Smooth muscle cell (in vitro differentiated cells): ENCODE results near the gene MAPK8IP3. TPM values are rescaled to one million over a fixed set of nuclear protein-coding genes. Genes with fewer than 3 reads are reported as not detected.
A peak's percentile ranks its signal among the peaks of the same experiment; 100 is the strongest.

Experiments
- DNase-seq: peaks from one replicate; lab custom pipeline; 2025; ENCODE audit not compliant: unreplicated experiment; lab: John Stamatoyannopoulos, UW
- H2AFZ ChIP-seq: fragments of 200-600 bp; sonication (generic); 2 replicates; pipeline ENCODE4 v1.6.0; 2016; ENCODE audit warnings: antibody characterized with exemption, low read depth, mild to moderate bottlenecking
- H3F3A ChIP-seq: fragments of 200-600 bp; sonication (generic); 2 replicates; pipeline ENCODE4 v1.6.0; 2017; ENCODE audit warnings: antibody characterized with exemption, low read depth
- H3K27ac ChIP-seq: fragments of 200-600 bp; sonication (generic); 2 replicates; pipeline ENCODE4 v1.5.1; 2016; ENCODE audit warnings: low read depth, mild to moderate bottlenecking
- H3K27me3 ChIP-seq: fragments of 200-600 bp; sonication (generic); 2 replicates; pipeline ENCODE4 v1.6.1; 2016; ENCODE audit warnings: low read depth, mild to moderate bottlenecking
- H3K36me3 ChIP-seq: fragments of 200-600 bp; sonication (generic); 2 replicates; pipeline ENCODE4 v1.5.1; 2016; ENCODE audit warnings: low read depth
- H3K4me1 ChIP-seq: fragments of 200-600 bp; sonication (generic); 2 replicates; pipeline ENCODE4 v1.5.1; 2016; ENCODE audit warnings: low read depth
- H3K4me2 ChIP-seq: fragments of 200-600 bp; sonication (generic); 2 replicates; pipeline ENCODE4 v1.6.0; 2016; ENCODE audit warnings: mild to moderate bottlenecking
- H3K4me3 ChIP-seq: fragments of 200-600 bp; sonication (generic); 2 replicates; pipeline ENCODE4 v1.5.1; 2016; ENCODE audit warnings: mild to moderate bottlenecking
- H3K79me2 ChIP-seq: fragments of 200-600 bp; sonication (generic); 2 replicates; pipeline ENCODE4 v1.6.0; 2016; ENCODE audit warnings: low read depth, mild to moderate bottlenecking
- H3K9ac ChIP-seq: fragments of 200-600 bp; sonication (generic); 2 replicates; pipeline ENCODE4 v1.6.0; 2016; ENCODE audit warnings: low read depth
- H3K9me3 ChIP-seq: fragments of 200-600 bp; sonication (generic); replicated peaks from 2 replicates; pipeline ENCODE4 v1.5.1; 2016; ENCODE audit warnings: low read depth
- H4K20me1 ChIP-seq: fragments of 200-600 bp; sonication (generic); 2 replicates; pipeline ENCODE4 v1.6.0; 2016; ENCODE audit warnings: low read depth
- WGBS: methylation state at CpG from one replicate; pipeline ENCODE4 v1.1.7; 2016; ENCODE audit warnings: low lambda C conversion rate; 5-methylcytosine and 5-hydroxymethylcytosine counted together
- polyA plus RNA-seq: library from polyadenylated mRNA; unstranded; fragments of >200 nt; fragmentation: Nextera tagmentation; extraction: Ambion mirVana; gene quantifications from 2 replicates; pipeline ENCODE4 v1.2.1, GENCODE V29; 2016
- total RNA-seq: library from RNA; depleted of rRNA; stranded (reverse); fragments of >200 nt; gene quantifications from 2 replicates; pipeline ENCODE4 v1.2.3, GENCODE V29; 2014
- TF ChIP-seq, protein P1 (sequence below): fragments of 200-600 bp; sonication (generic); IDR thresholded peaks from 2 replicates; pipeline ENCODE4 v1.5.1; 2017; ENCODE audit warnings: borderline replicate concordance, mild to moderate bottlenecking, antibody characterized with exemption; ENCODE audit not compliant: insufficient read depth, poor library complexity, severe bottlenecking

MAPK8IP3 gene
- total and polyA plus RNA-seq, 2 experiments from 2014 or later: 43.6 to 47.8 TPM

DNA sequence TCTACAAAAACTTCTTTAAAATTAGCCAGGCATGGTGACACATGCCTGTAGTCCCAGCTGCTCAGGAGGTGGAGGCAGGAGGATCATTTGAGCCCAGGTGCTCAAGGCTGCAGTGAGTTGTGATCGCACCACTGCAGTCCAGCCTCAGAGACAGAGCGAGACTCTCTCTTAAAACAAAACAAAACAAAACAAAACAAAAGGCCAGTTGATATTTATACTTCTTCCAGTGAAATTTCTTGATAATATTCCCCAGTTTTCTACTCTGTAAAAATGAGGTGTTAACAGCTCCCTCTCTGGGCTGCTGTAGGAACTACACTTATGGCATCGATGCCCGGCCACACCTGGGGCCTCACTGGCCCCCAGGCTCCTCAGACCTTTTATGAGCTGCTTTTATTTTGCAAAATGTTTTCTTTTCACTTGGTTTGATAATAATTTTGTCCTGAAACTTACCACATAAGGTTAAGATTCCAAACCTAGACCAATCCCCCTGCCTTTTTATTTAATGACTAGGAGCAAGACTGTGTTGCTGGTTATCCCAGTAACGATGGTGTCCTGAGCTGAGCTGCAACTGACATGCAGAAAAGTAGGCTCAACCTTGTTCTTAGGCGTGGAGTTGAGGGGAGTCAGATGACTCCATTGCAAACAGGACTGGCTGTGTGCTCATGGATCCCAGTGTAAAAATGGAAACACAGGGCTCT is 17.6 kb downstream of the MAPK8IP3 start:
- peak overlapping the region; percentile 89 for H3K27ac ChIP-seq
- TF ChIP-seq, protein P1, sequence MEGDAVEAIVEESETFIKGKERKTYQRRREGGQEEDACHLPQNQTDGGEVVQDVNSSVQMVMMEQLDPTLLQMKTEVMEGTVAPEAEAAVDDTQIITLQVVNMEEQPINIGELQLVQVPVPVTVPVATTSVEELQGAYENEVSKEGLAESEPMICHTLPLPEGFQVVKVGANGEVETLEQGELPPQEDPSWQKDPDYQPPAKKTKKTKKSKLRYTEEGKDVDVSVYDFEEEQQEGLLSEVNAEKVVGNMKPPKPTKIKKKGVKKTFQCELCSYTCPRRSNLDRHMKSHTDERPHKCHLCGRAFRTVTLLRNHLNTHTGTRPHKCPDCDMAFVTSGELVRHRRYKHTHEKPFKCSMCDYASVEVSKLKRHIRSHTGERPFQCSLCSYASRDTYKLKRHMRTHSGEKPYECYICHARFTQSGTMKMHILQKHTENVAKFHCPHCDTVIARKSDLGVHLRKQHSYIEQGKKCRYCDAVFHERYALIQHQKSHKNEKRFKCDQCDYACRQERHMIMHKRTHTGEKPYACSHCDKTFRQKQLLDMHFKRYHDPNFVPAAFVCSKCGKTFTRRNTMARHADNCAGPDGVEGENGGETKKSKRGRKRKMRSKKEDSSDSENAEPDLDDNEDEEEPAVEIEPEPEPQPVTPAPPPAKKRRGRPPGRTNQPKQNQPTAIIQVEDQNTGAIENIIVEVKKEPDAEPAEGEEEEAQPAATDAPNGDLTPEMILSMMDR: peak; percentile 85
- WGBS: 68% methylated on average over 6 of the region's 6 CpGs

DNA sequence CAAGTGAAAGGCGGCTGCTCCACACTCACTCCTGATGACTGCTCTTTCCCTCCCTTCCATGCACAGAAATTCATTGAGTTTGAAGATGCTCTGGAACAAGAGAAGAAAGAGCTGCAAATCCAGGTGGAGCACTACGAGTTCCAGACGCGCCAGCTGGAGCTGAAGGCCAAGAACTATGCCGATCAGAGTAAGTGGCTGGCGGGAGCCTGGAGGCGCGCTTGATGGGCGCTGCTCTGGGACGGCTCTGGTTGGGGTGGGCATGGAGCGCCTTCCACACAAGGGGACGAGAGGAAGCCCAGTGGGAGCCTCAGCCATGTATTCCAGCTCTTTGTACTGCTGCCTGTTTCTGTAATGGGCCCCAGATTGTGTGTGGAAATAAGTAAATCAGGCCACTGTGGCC is 18.5 kb downstream of the MAPK8IP3 start:
- H3K4me1 ChIP-seq: no peaks in the 10 kb centered on the region
- H3K27ac ChIP-seq: no peak overlapping the region
- H3K79me2 ChIP-seq: peaks cover 61% of the 10 kb centered on the region
- peaks cover 73% of the 10 kb centered on the region for H4K20me1 ChIP-seq
- TF ChIP-seq, protein P1: no peak
- no peaks in the 10 kb centered on the region for H3K9me3 ChIP-seq
- H3K36me3 ChIP-seq: no peaks in the 10 kb centered on the region
- H3K9ac ChIP-seq: no peak overlapping the region
- no peaks in the 10 kb centered on the region for H3K27me3 ChIP-seq
- H2AFZ ChIP-seq: no peak overlapping the region
- H3K4me3 ChIP-seq: no peak overlapping the region
- DNase-seq: no peak
- 98% methylated on average over 12 of the region's 12 CpGs for WGBS
- H3F3A ChIP-seq: no peaks in the 10 kb centered on the region
- H3K4me2 ChIP-seq: no peak overlapping the region

More for the DNA sequence above, 17.6 kb downstream of the MAPK8IP3 start:
- no peak overlapping the region for H3K9ac ChIP-seq
- H3K36me3 ChIP-seq: no peaks in the 10 kb centered on the region
- peaks cover 78% of the 10 kb centered on the region for H4K20me1 ChIP-seq
- H3K27me3 ChIP-seq: no peaks in the 10 kb centered on the region
- no peaks in the 10 kb centered on the region for H3K4me1 ChIP-seq
- no peak overlapping the region for H2AFZ ChIP-seq
- no peaks in the 10 kb centered on the region for H3F3A ChIP-seq
- no peak for DNase-seq
- no peaks in the 10 kb centered on the region for H3K9me3 ChIP-seq
- H3K4me2 ChIP-seq: no peak overlapping the region
- H3K79me2 ChIP-seq: peaks cover 70% of the 10 kb centered on the region
- no peak overlapping the region for H3K4me3 ChIP-seq

DNA sequence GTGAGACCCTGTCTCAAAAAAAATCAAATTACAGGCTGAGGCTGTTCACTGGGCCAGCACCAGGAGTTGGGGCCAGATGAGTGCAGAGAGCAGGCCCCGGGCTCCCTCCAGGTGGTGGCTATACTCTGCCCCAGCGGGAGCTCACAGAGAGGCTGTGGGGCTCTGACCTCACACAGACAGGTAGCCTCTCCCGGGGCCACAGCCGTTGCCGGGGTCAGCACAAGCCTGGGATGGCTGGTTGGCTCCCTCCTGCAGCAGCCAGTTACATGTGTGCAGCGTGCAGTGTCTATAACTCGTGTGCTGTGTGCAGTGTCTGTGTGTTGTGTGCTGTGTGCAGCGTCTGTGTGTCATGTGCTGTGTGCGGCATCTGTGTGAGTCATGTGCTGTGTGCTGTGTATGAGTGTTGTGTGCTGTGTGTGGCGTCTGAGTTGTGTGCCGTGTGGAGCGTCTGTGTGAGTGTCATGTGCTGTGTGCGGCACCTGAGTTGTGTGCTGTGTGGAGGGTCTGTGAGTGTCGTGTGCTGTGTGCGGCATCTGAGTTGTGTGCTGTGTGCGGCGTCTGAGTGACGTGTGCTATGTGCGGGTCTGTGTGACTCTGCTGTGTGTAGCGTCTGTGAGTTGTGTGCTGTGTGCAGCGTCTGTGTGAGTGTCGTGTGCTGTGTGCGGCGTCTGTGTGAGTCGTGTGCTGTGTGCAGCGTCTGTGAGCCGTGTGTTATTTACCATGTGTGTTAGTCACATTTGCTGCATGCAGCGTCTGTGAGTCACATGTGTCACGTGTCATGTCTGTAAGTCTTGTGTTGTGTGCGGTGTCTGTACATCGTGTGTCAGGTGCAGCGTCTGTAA is 20.9 kb downstream of the MAPK8IP3 start:
- 97% methylated on average over 31 of the region's 32 CpGs for WGBS
- H3K9me3 ChIP-seq: no peaks in the 10 kb centered on the region
- H3K79me2 ChIP-seq: peaks cover 41% of the 10 kb centered on the region
- no peaks in the 10 kb centered on the region for H3F3A ChIP-seq
- DNase-seq: no peak
- TF ChIP-seq, protein P1: no peak
- H4K20me1 ChIP-seq: peaks cover 52% of the 10 kb centered on the region
- no peak overlapping the region for H2AFZ ChIP-seq
- H3K27me3 ChIP-seq: no peaks in the 10 kb centered on the region
- no peak overlapping the region for H3K27ac ChIP-seq
- H3K4me3 ChIP-seq: no peak overlapping the region
- H3K9ac ChIP-seq: no peak overlapping the region
- H3K4me2 ChIP-seq: no peak overlapping the region
- H3K4me1 ChIP-seq: no peaks in the 10 kb centered on the region
- H3K36me3 ChIP-seq: no peaks in the 10 kb centered on the region
